Measurements from ENCODE around the gene OR2A5. TPM values are rescaled to one million over a fixed set of nuclear protein-coding genes. Genes with fewer than 3 reads are reported as not detected.

The OR2A5 gene
- total and polyA plus RNA-seq, 2 of the 4 experiments (the other 2 are of a cell fraction), result not detected

- H3K9me1 ChIP-seq (ENCODE audit: insufficient read depth, low read length), result no peaks in the 10 kb centered on the region
- H2AK5ac ChIP-seq (ENCODE audit: low read depth, low read length), result no peak overlapping the region
- H4K20me1 ChIP-seq (ENCODE audit: insufficient read depth, low read length), result no peaks in the 10 kb centered on the region
- H3K14ac ChIP-seq (replicated peaks; ENCODE audit: low read depth, low read length), result no peak overlapping the region
- no peak overlapping the region for H3K56ac ChIP-seq (ENCODE audit: extremely low read depth, insufficient read depth, low read length)
- TF ChIP-seq FOS (IDR thresholded peaks at IDR 0.05; ENCODE audit: low read depth, low read length), result no peak
- TF ChIP-seq NFE2L2 (IDR thresholded peaks at IDR 0.05; ENCODE audit: low read depth, low read length), result no peak
- TF ChIP-seq CEBPB (IDR thresholded peaks at IDR 0.05; ENCODE audit: low read depth, low read length), result no peak
- TF ChIP-seq USF2 (IDR thresholded peaks at IDR 0.05; ENCODE audit: low read depth, low read length), result no peak
- no peak for TF ChIP-seq MAZ (IDR thresholded peaks at IDR 0.05; ENCODE audit: borderline replicate concordance, low read depth, low read length)
- no peak for TF ChIP-seq RCOR1 (IDR thresholded peaks at IDR 0.05; ENCODE audit: insufficient replicate concordance, low read length)
- TF ChIP-seq SMC3 (IDR thresholded peaks at IDR 0.05; ENCODE audit: low read depth, low read length), result no peak
- no peak for TF ChIP-seq RFX5 (IDR thresholded peaks at IDR 0.05; ENCODE audit: low read depth, low read length)
- no peak for TF ChIP-seq CTCF (conservative IDR thresholded peaks at IDR 0.05; ENCODE audit: low read depth, low read length)
- no peak for TF ChIP-seq BHLHE40 (IDR thresholded peaks at IDR 0.05; ENCODE audit: low read depth, low read length)
- no peak for TF ChIP-seq RAD21 (IDR thresholded peaks at IDR 0.05; ENCODE audit: low read length)
- no peak for TF ChIP-seq MAFK (IDR thresholded peaks at IDR 0.05; ENCODE audit: low read depth, low read length)
- no peak for TF ChIP-seq CHD1 (IDR thresholded peaks at IDR 0.05; ENCODE audit: low read depth, low read length)
- no peak for TF ChIP-seq ELK1 (IDR thresholded peaks at IDR 0.05; ENCODE audit: borderline replicate concordance, low read depth, low read length)
- TF ChIP-seq MXI1 (IDR thresholded peaks at IDR 0.05; ENCODE audit: borderline replicate concordance, low read depth, low read length), result no peak
- no peak for TF ChIP-seq POLR2A (IDR thresholded peaks at IDR 0.05; ENCODE audit: low read depth, low read length)
- no peaks in the 10 kb centered on the region for H3K79me1 ChIP-seq (ENCODE audit: low read depth in 1 of 2, low read length in 2 of 2)
- peaks cover 2% of the 10 kb centered on the region for H3K27me3 ChIP-seq (ENCODE audit: control insufficient read depth, insufficient read depth, low read length)
- intact Hi-C loops (cut with micrococcal nuclease) (no loop called here), dilution Hi-C loops (cut with HindIII; ENCODE audit: low sequenced_read_pairs, unreplicated experiment) (no loop called here), in situ Hi-C loops (cut with MboI; ENCODE audit: low sequenced_read_pairs) (no loop called here)
- no peaks in the 10 kb centered on the region for H3K9me3 ChIP-seq (ENCODE audit: control insufficient read depth, insufficient read depth, low read length)
- H3K4ac ChIP-seq (ENCODE audit: low read depth, low read length), result no peak overlapping the region
- no peak overlapping the region for H3K9ac ChIP-seq (ENCODE audit: low read depth, low read length)
- no peak overlapping the region for H3K4me2 ChIP-seq (ENCODE audit: low read depth, low read length)
- H2AK9ac ChIP-seq (replicated peaks; ENCODE audit: low read depth, low read length, poor library complexity), result no peak overlapping the region
- BruUV-seq (replicated peaks), result no TSS peak
- no peak overlapping the region for H3K4me3 ChIP-seq (ENCODE audit: insufficient read depth, low read depth, low read length)
- no CpG with 5 or more reads among the region's 3 CpGs for WGBS, 2 experiments (ENCODE audit: extremely low coverage in 2 of 2, insufficient read length in 1 of 2)
- H4K8ac ChIP-seq (ENCODE audit: low read depth in 2 of 2, low read length in 2 of 2), result no peak overlapping the region
- no peak overlapping the region for H2BK120ac ChIP-seq (ENCODE audit: low read depth, low read length)
- no peak for ATAC-seq (ENCODE audit: low read depth)
- no peak overlapping the region for H4K91ac ChIP-seq (ENCODE audit: insufficient read depth, low read depth, low read length)
- no peak overlapping the region for H2BK5ac ChIP-seq (ENCODE audit: low read depth, low read length, poor library complexity, severe bottlenecking)
- no peaks in the 10 kb centered on the region for H3K36me3 ChIP-seq (ENCODE audit: control insufficient read depth, insufficient read depth, low read length)
- ChIA-PET CTCF (interaction anchor here (0.9 kb wide), 1 partner anchor 284 kb away, joined by 3 read pairs; no protein-coding TSS in a partner anchor), POLR2A (ENCODE audit: unreplicated experiment) (no interaction called here)
- H2BK20ac ChIP-seq (ENCODE audit: low read depth, low read length), result no peak overlapping the region
- no peak overlapping the region for H3K27ac ChIP-seq (ENCODE audit: insufficient read depth, low read length)
- H3K4me1 ChIP-seq (ENCODE audit: control insufficient read depth, insufficient read depth, low read length), result no peaks in the 10 kb centered on the region
- no peak for DNase-seq
- H2BK15ac ChIP-seq (ENCODE audit: low read depth, low read length), result no peak overlapping the region
- no peak overlapping the region for H3K18ac ChIP-seq (ENCODE audit: low read depth, low read length)
- no peak overlapping the region for H2AFZ ChIP-seq (replicated peaks; ENCODE audit: low read length, poor library complexity)
- no peak overlapping the region for H3K23ac ChIP-seq (ENCODE audit: low read depth, low read length)
- no peak overlapping the region for H4K5ac ChIP-seq (ENCODE audit: low read depth, low read length)
These were observed 28.4 kb upstream of the OR2A5 start for GRCh38 chr7:144020340-144020739.

Data from IMR-90 (cell line).